Hepatocyte (in vitro differentiated cells): ENCODE data around the gene LYZ.

Experiments
- EZH2 ChIP-seq: fragments of 200-600 bp; sonication (generic); IDR thresholded peaks from 2 replicates; pipeline ENCODE4 v1.6.1; 2016; ENCODE audit warnings: antibody characterized with exemption, mild to moderate bottlenecking, borderline replicate concordance
- TF ChIP-seq, protein P1 (sequence below): fragments of 200-600 bp; sonication (generic); IDR thresholded peaks from 2 replicates; pipeline ENCODE4 v1.5.1; 2016; ENCODE audit warnings: antibody characterized with exemption, mild to moderate bottlenecking; ENCODE audit not compliant: poor library complexity

DNA sequence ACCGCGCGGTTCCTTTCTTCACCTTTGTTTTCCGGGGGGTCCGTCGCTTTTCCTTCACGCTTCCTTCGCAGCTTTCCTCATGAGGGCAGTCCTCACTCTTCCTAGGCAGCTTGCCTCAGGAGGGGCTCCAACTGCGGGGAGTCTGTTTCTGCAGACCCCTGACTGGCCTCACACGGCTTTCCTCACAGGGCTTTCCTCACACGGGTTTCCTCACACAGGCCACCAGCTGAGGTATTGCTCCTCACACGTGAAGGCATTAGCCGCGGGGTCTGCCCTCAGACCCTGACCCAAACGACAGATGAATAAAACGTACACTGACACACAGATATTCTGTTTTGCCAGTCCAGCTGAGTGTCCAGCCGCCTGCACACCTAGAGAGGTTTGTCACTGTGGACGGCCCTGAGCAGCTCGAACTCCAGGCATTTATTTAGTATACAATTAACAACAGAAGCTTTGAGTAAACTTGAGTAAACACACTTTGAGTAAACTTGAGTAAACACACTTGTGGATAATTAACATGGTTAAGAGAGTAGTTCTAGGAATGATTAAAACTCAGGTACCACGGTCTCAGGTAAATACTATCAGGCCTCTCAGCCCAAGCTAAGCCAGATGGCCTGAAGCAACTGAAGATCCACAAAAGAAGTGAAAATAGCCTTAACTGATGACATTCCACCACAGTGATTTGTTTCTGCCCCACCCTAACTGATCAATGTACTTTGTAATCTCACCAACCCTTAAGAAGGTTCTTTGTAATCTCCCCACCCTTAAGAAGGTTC, 16.1 kb upstream of the LYZ start:
- no peak for TF ChIP-seq EZH2
- TF ChIP-seq, protein P1, sequence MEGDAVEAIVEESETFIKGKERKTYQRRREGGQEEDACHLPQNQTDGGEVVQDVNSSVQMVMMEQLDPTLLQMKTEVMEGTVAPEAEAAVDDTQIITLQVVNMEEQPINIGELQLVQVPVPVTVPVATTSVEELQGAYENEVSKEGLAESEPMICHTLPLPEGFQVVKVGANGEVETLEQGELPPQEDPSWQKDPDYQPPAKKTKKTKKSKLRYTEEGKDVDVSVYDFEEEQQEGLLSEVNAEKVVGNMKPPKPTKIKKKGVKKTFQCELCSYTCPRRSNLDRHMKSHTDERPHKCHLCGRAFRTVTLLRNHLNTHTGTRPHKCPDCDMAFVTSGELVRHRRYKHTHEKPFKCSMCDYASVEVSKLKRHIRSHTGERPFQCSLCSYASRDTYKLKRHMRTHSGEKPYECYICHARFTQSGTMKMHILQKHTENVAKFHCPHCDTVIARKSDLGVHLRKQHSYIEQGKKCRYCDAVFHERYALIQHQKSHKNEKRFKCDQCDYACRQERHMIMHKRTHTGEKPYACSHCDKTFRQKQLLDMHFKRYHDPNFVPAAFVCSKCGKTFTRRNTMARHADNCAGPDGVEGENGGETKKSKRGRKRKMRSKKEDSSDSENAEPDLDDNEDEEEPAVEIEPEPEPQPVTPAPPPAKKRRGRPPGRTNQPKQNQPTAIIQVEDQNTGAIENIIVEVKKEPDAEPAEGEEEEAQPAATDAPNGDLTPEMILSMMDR: no peak
